Peyer's patch (tissue), 4 donors: Measurements from ENCODE around the gene MAP3K10.

Experiments used
- POLR2A ChIP-seq, 2 donors: fragments of 450-650 bp; IDR thresholded peaks; one replicate each; pipeline ENCODE4 v1.5.1; 2017; ENCODE audit warnings: antibody characterized with exemption in 2 of 2, mild to moderate bottlenecking in 2 of 2, moderate library complexity in 2 of 2
- TF ChIP-seq, protein P1 (sequence below), 6 experiments: fragments of 450-650 bp in 4 of 6; fragments of 200-600 bp in 2 of 6; sonication (generic) in 1 of 6; IDR thresholded peaks; one replicate each; pipeline ENCODE4 v1.5.1; 2017 to 2019; ENCODE audit warnings: antibody characterized with exemption in 6 of 6, mild to moderate bottlenecking in 3 of 6, moderate library complexity in 1 of 6

DNA sequence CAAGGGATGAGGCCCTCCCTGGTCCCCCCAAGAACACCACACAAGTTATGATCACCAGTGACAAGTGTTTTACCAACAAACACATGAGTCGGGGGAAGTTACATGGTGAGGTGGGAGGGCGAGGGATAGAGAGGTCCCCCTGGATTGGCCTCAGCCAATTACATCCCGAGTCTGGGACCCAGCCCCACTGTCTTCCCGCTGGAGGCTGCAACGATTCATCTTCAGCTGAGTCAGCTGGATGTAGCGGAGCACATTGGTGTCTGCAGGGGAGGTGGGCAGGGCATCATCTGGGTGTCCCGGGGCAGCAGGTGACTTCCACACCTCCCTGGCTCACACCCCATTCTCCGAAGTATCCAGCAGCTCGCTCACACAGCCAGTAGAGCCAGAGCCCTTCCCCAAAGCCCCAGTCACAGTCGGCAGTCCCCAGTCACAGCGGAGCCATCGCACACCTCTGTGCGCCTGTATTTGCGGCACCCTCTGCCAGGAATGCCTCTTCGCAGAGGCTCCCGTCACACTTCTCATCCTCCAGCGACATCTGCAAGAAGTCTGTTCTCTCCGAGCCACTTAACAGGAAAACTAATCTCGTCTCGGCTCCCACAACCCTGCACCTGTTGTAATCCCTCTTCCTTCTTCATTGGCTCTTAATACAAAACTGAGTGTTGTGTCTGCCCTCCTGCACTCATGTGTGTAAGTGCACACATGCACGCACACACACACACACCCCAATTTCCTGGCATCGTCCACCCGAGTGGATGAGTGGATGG is 25.0 kb downstream of the MAP3K10 start:
- TF ChIP-seq, protein P1, sequence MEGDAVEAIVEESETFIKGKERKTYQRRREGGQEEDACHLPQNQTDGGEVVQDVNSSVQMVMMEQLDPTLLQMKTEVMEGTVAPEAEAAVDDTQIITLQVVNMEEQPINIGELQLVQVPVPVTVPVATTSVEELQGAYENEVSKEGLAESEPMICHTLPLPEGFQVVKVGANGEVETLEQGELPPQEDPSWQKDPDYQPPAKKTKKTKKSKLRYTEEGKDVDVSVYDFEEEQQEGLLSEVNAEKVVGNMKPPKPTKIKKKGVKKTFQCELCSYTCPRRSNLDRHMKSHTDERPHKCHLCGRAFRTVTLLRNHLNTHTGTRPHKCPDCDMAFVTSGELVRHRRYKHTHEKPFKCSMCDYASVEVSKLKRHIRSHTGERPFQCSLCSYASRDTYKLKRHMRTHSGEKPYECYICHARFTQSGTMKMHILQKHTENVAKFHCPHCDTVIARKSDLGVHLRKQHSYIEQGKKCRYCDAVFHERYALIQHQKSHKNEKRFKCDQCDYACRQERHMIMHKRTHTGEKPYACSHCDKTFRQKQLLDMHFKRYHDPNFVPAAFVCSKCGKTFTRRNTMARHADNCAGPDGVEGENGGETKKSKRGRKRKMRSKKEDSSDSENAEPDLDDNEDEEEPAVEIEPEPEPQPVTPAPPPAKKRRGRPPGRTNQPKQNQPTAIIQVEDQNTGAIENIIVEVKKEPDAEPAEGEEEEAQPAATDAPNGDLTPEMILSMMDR (IDR thresholded peaks at IDR 0.05): no peak
- no peak for TF ChIP-seq POLR2A (IDR thresholded peaks at IDR 0.05)
